Caco-2 (cell line): Measurements from ENCODE around the gene MYO19. TPM values are rescaled to one million over a fixed set of nuclear protein-coding genes. Genes with fewer than 3 reads are reported as not detected.

Experiments used
- BruUV-seq: library from RNA; stranded (reverse); fragments of 400-500 nt; replicated peaks from 2 replicates; lab custom pipeline; 2021; lab: Mats Ljungman, UMichigan
- CTCF ChIA-PET: fragments of 300-600 bp; sonication (Branson Sonifier 250); formaldehyde crosslinking; loops from one replicate; lab custom pipeline; 2022; ENCODE audit warnings: antibody characterized with exemption; lab: Charles Lee
- POLR2A ChIA-PET: fragments of 300-600 bp; sonication (Branson Sonifier 250); formaldehyde crosslinking; loops from one replicate; lab custom pipeline; 2022; ENCODE audit warnings: antibody characterized with exemption; lab: Charles Lee
- DNase-seq, 2 experiments: peaks; one replicate each; pipeline versions ENCODE4 v3.0.0 to v3.0.0-alpha.2; 2020 to 2022
- H3K27me3 ChIP-seq: replicated peaks from 2 replicates; pipeline ENCODE4 v1.6.0; 2011; ENCODE audit warnings: low read length; ENCODE audit not compliant: control insufficient read depth, insufficient read depth
- H3K36me3 ChIP-seq: 2 replicates; pipeline ENCODE4 v1.5.1; 2011; ENCODE audit warnings: low read length; ENCODE audit not compliant: control insufficient read depth, insufficient read depth
- H3K4me1 ChIP-seq: fragments of 250-450 bp; sonication (Bioruptor Pico); 2 replicates; pipeline ENCODE4 v1.5.1; 2020; ENCODE audit warnings: mild to moderate bottlenecking
- H3K4me3 ChIP-seq: 2 replicates; pipeline ENCODE4 v1.5.1; 2011; ENCODE audit warnings: low read depth, mild to moderate bottlenecking, control low read depth, low read length
- H3K9me3 ChIP-seq: fragments of 250-450 bp; sonication (Bioruptor Pico); 2 replicates; pipeline ENCODE4 v1.5.1; 2020; ENCODE audit warnings: mild to moderate bottlenecking, moderate library complexity
- H3K27ac Mint-ChIP-seq: one replicate; pipeline ENCODE4 v1.8.0; 2022; ENCODE audit warnings: mixed read lengths; ENCODE audit not compliant: unreplicated experiment
- H3K27me3 Mint-ChIP-seq: one replicate; pipeline ENCODE4 v1.8.0; 2022; ENCODE audit warnings: mixed read lengths; ENCODE audit not compliant: insufficient read depth, unreplicated experiment
- H3K36me3 Mint-ChIP-seq: one replicate; pipeline ENCODE4 v1.8.0; 2022; ENCODE audit warnings: mild to moderate bottlenecking, mixed read lengths; ENCODE audit not compliant: insufficient read depth, unreplicated experiment
- H3K4me1 Mint-ChIP-seq: one replicate; pipeline ENCODE4 v1.8.0; 2022; ENCODE audit warnings: low read depth, mixed read lengths; ENCODE audit not compliant: unreplicated experiment
- H3K4me3 Mint-ChIP-seq: one replicate; pipeline ENCODE4 v1.8.0; 2022; ENCODE audit warnings: mild to moderate bottlenecking, moderate library complexity, mixed read lengths; ENCODE audit not compliant: unreplicated experiment
- H3K9me3 Mint-ChIP-seq: one replicate; pipeline ENCODE4 v1.8.0; 2022; ENCODE audit warnings: mixed read lengths; ENCODE audit not compliant: unreplicated experiment
- CTCF ChIP-seq, 2 experiments: fragments of 200-600 bp in 1 of 2; IDR thresholded peaks; 1 replicate in 1 of 2; 2 replicates in 1 of 2; pipeline versions ENCODE4 v1.5.1 to v1.8.0; 2011 to 2022; ENCODE audit warnings: antibody characterized with exemption in 1 of 2, control low read depth in 1 of 2, inconsistent platforms in 1 of 2, low read depth in 1 of 2, low read length in 1 of 2, mild to moderate bottlenecking in 1 of 2, moderate library complexity in 1 of 2; ENCODE audit not compliant: insufficient read depth in 1 of 2, severe bottlenecking in 1 of 2, unreplicated experiment in 1 of 2
- intact Hi-C: fragments of 100-400 bp; cut with micrococcal nuclease; formaldehyde crosslinking; loops from one replicate; pipeline ENCODE4 v1.10.0; 2022; ENCODE audit not compliant: unreplicated experiment
- total RNA-seq: library from RNA; stranded (reverse); gene quantifications from 2 replicates; pipeline ENCODE4 v1.2.3, GENCODE V29; 2022

The MYO19 gene
- total RNA-seq, 1 experiment from 2014 or later: 153 TPM

- Histone ChIP-seq H3K4me3 (no peak overlapping the region), H3K27me3 (no peaks in the 10 kb centered on the region), H3K9me3 (no peaks in the 10 kb centered on the region), H3K4me1 (no peaks in the 10 kb centered on the region), H3K36me3 (peaks cover 4% of the 10 kb centered on the region; the same call in 1 of the 2 replicates)
- H3K4me3 Mint-ChIP-seq: no peak overlapping the region
- no peak for TF ChIP-seq CTCF (IDR thresholded peaks at IDR 0.05; ENCODE audit: insufficient read depth in 1 of 2, low read depth in 1 of 2, low read length in 1 of 2, severe bottlenecking in 1 of 2, unreplicated experiment in 1 of 2)
- H3K9me3 Mint-ChIP-seq: no peaks in the 10 kb centered on the region
- no peak overlapping the region for H3K27ac Mint-ChIP-seq
- ChIA-PET POLR2A (interaction anchor here (0.9 kb wide), 1 partner anchor 43 kb away, joined by 3 read pairs; no protein-coding TSS in a partner anchor), CTCF (no interaction called here)
- no peaks in the 10 kb centered on the region for H3K4me1 Mint-ChIP-seq
- no TSS peak for BruUV-seq
- DNase-seq: peak in 1 of 2 experiments; percentile 22
- peaks cover 66% of the 10 kb centered on the region for H3K36me3 Mint-ChIP-seq
- H3K27me3 Mint-ChIP-seq: no peaks in the 10 kb centered on the region
- intact Hi-C loops: no loop called here
Observed at GRCh38 chr17:36501351-36501750, 33.3 kb downstream of the MYO19 start.

- peak in 1 of 2 experiments; percentile 28 for DNase-seq
- no peaks in the 10 kb centered on the region for H3K9me3 ChIP-seq
- peaks cover 8% of the 10 kb centered on the region for H3K36me3 ChIP-seq
- no peak overlapping the region for H3K4me3 Mint-ChIP-seq
- no TSS peak for BruUV-seq
- CTCF ChIA-PET: no interaction called here
- H3K36me3 Mint-ChIP-seq: peaks cover 68% of the 10 kb centered on the region
- no peak for TF ChIP-seq CTCF (IDR thresholded peaks at IDR 0.05; ENCODE audit: insufficient read depth in 1 of 2, low read depth in 1 of 2, low read length in 1 of 2, severe bottlenecking in 1 of 2, unreplicated experiment in 1 of 2)
- no peaks in the 10 kb centered on the region for H3K4me1 Mint-ChIP-seq
- no peaks in the 10 kb centered on the region for H3K9me3 Mint-ChIP-seq
- H3K27me3 ChIP-seq: no peaks in the 10 kb centered on the region
- intact Hi-C loops: no loop called here
- H3K27ac Mint-ChIP-seq: no peak overlapping the region
- POLR2A ChIA-PET: interaction anchor here (0.9 kb wide), 1 partner anchor 43 kb away, joined by 3 read pairs; no protein-coding TSS in a partner anchor
- H3K27me3 Mint-ChIP-seq: no peaks in the 10 kb centered on the region
- no peak overlapping the region for H3K4me3 ChIP-seq
- H3K4me1 ChIP-seq: no peaks in the 10 kb centered on the region
Observed at GRCh38 chr17:36500745-36501225, 33.9 kb downstream of the MYO19 start.

DNA sequence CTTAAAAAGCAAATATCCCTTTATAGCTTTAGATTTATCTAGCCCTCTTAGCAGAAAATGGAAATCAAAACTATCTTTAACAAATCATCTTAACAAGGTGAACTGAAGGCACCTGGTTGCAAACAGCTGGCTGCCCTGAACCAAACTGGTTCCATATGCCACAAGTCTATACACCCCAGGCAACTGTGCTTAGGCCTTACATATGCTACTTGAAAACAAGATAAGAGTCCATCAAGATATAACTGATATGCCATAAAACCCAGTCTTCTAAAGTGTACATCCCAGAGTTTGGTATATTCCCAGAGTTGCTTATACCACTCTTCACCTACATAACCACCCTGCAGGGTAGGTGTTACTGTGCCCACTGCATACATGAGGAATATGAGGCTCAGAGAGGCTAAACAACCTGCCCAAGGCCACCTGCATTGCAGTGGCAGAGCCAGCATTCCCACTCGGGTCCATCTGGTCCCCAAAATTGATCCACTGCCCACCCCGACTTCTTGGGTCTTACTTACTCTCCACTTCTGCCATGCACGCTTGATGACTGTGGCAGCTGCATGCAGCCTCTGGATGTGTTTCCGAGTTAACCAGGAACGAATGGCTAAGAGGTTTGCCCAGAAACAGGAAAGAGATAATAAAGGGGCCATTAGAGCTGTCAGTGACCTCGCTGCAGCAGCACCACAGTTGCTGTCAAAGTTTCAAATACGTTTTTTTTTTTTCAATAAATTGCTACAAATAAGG lies 35.9 kb downstream of the MYO19 start:
- H3K27ac Mint-ChIP-seq: no peak overlapping the region
- H3K9me3 Mint-ChIP-seq: no peaks in the 10 kb centered on the region
- POLR2A ChIA-PET: interaction anchor here (0.7 kb wide), 1 partner anchor 16 kb away, joined by 3 read pairs; no protein-coding TSS in a partner anchor
- BruUV-seq: no TSS peak
- H3K4me1 Mint-ChIP-seq: peaks cover 5% of the 10 kb centered on the region
- CTCF ChIA-PET: no interaction called here
- TF ChIP-seq CTCF (IDR thresholded peaks at IDR 0.05; ENCODE audit: insufficient read depth in 1 of 2, low read depth in 1 of 2, low read length in 1 of 2, severe bottlenecking in 1 of 2, unreplicated experiment in 1 of 2): no peak
- peaks cover 7% of the 10 kb centered on the region for H3K36me3 ChIP-seq
- no peaks in the 10 kb centered on the region for H3K4me1 ChIP-seq
- H3K9me3 ChIP-seq: no peaks in the 10 kb centered on the region
- intact Hi-C loops: no loop called here
- no peaks in the 10 kb centered on the region for H3K27me3 Mint-ChIP-seq
- H3K27me3 ChIP-seq: no peaks in the 10 kb centered on the region
- peak in 1 of 2 experiments; percentile 14 for DNase-seq
- H3K4me3 ChIP-seq: no peak overlapping the region
- peaks cover 69% of the 10 kb centered on the region for H3K36me3 Mint-ChIP-seq
- no peak overlapping the region for H3K4me3 Mint-ChIP-seq
